Hepatocyte (in vitro differentiated cells): Measurements from ENCODE around the gene CASTOR1. TPM values are rescaled to one million over a fixed set of nuclear protein-coding genes. Genes with fewer than 3 reads are reported as not detected.

Source experiments
- DNase-seq: peaks from one replicate; pipeline ENCODE4 v3.0.0-alpha.2; 2016; ENCODE audit warnings: low spot score
- H2AFZ ChIP-seq: fragments of 200-600 bp; sonication (generic); 2 replicates; pipeline ENCODE4 v1.6.0; 2016; ENCODE audit warnings: antibody characterized with exemption, mild to moderate bottlenecking
- H3K27ac ChIP-seq: fragments of 200-600 bp; sonication (generic); 2 replicates; pipeline ENCODE4 v1.5.1; 2016; ENCODE audit warnings: mild to moderate bottlenecking
- H3K27me3 ChIP-seq: fragments of 200-600 bp; sonication (generic); 2 replicates; pipeline ENCODE4 v1.6.1; 2016
- H3K36me3 ChIP-seq: fragments of 200-600 bp; sonication (generic); replicated peaks from 2 replicates; pipeline ENCODE4 v1.5.1; 2016; ENCODE audit warnings: low read depth; ENCODE audit not compliant: insufficient read depth
- H3K4me1 ChIP-seq: fragments of 200-600 bp; sonication (generic); 2 replicates; pipeline ENCODE4 v1.5.1; 2016; ENCODE audit warnings: mild to moderate bottlenecking, moderate library complexity; ENCODE audit not compliant: insufficient read depth
- H3K4me2 ChIP-seq: fragments of 200-600 bp; sonication (generic); 2 replicates; pipeline ENCODE4 v1.6.0; 2016
- H3K4me3 ChIP-seq: fragments of 200-600 bp; sonication (generic); 2 replicates; pipeline ENCODE4 v1.5.1; 2016; ENCODE audit warnings: mild to moderate bottlenecking
- H3K79me2 ChIP-seq: fragments of 200-600 bp; sonication (generic); 2 replicates; pipeline ENCODE4 v1.6.0; 2017; ENCODE audit warnings: mild to moderate bottlenecking
- H3K9me2 ChIP-seq: fragments of 200-600 bp; sonication (generic); replicated peaks from 2 replicates; pipeline ENCODE4 v1.6.0; 2017; ENCODE audit warnings: mild to moderate bottlenecking; ENCODE audit not compliant: insufficient read depth
- H3K9me3 ChIP-seq: fragments of 200-600 bp; sonication (generic); 2 replicates; pipeline ENCODE4 v1.5.1; 2016; ENCODE audit warnings: low read depth, mild to moderate bottlenecking
- H4K20me1 ChIP-seq: fragments of 200-600 bp; sonication (generic); 2 replicates; pipeline ENCODE4 v1.6.0; 2016; ENCODE audit warnings: mild to moderate bottlenecking; ENCODE audit not compliant: insufficient read depth, poor library complexity, severe bottlenecking
- EZH2 ChIP-seq: fragments of 200-600 bp; sonication (generic); IDR thresholded peaks from 2 replicates; pipeline ENCODE4 v1.6.1; 2016; ENCODE audit warnings: antibody characterized with exemption, mild to moderate bottlenecking, borderline replicate concordance
- EZH2phosphoT487 ChIP-seq: fragments of 200-600 bp; sonication (generic); IDR thresholded peaks from one replicate; pipeline ENCODE4 v1.6.1; 2018; ENCODE audit warnings: antibody characterized with exemption, mild to moderate bottlenecking, low read depth, moderate library complexity; ENCODE audit not compliant: unreplicated experiment, severe bottlenecking
- WGBS: methylation state at CpG from one replicate; pipeline ENCODE4 v1.1.6; 2016; ENCODE audit warnings: low lambda C conversion rate; ENCODE audit errors: missing lambda C conversion rate; 5-methylcytosine and 5-hydroxymethylcytosine counted together
- polyA plus RNA-seq: library from polyadenylated mRNA; unstranded; fragments of >200 nt; fragmentation: Nextera tagmentation; extraction: Ambion mirVana; gene quantifications from 2 replicates; pipeline ENCODE4 v1.2.1, GENCODE V29; 2016
- total RNA-seq: library from RNA; depleted of rRNA; stranded (reverse); fragments of >200 nt; gene quantifications from 2 replicates; pipeline ENCODE4 v1.2.3, GENCODE V29; 2014
- TF ChIP-seq, protein P1 (sequence below): fragments of 200-600 bp; sonication (generic); IDR thresholded peaks from 2 replicates; pipeline ENCODE4 v1.5.1; 2016; ENCODE audit warnings: antibody characterized with exemption, mild to moderate bottlenecking; ENCODE audit not compliant: poor library complexity

CASTOR1 gene
- total and polyA plus RNA-seq, 2 experiments from 2014 or later, result 30.9 to 53.5 TPM

DNA sequence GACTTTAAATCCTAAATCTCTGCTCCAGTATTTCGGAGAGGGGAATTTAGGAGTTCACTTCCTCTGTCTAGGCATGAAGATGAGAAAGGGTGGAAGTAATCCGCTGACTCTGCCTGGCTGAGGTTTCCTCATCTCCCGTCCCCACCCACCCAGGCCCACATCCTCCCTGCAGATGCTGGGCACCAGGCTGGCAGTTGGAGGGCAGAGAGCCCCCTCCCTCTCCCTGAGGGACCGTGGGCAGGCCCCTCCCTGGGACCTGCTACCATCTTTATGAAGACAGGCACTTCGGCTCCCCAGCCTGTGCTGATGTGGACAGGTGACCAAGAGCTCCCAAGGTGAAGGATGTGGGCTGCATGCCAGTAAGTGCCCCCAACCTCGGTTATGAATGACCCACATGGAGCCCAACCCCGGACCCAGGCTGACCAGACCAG, 6.7 kb downstream of the CASTOR1 start:
- no peak for DNase-seq

DNA sequence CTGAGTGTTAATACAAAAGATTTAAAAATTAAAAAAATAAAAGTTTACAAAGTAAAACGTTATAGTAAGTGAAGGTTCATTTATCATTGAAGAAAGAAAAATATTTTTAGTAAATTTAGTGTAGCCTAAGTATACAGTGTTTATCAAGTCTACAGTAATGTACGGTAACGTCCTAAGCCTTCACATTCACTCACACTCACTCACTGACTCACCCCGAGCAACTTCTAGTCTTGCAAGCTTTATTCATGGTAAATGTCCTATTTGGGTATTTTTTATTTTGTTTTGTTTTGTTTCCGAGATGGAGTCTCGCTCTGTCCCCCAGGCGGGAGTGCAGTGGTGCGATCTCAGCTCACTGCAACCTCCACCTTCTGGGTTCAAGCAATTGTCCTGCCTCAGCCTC, 8.8 kb downstream of the CASTOR1 start:
- no peak overlapping the region for H3K27ac ChIP-seq
- H3K4me1 ChIP-seq, result peaks cover 7% of the 10 kb centered on the region
- no peak overlapping the region for H2AFZ ChIP-seq
- H3K9me2 ChIP-seq, result no peaks in the 10 kb centered on the region
- no peaks in the 10 kb centered on the region for H3K27me3 ChIP-seq
- no peaks in the 10 kb centered on the region for H3K9me3 ChIP-seq
- H3K36me3 ChIP-seq, result no peaks in the 10 kb centered on the region
- WGBS, result 82% methylated on average over 8 of the region's 8 CpGs
- no peaks in the 10 kb centered on the region for H3K79me2 ChIP-seq
- H3K4me3 ChIP-seq, result no peak overlapping the region
- DNase-seq, result no peak
- H4K20me1 ChIP-seq, result no peaks in the 10 kb centered on the region
- TF ChIP-seq EZH2phosphoT487, result no peak
- no peak for TF ChIP-seq EZH2
- TF ChIP-seq, protein P1, sequence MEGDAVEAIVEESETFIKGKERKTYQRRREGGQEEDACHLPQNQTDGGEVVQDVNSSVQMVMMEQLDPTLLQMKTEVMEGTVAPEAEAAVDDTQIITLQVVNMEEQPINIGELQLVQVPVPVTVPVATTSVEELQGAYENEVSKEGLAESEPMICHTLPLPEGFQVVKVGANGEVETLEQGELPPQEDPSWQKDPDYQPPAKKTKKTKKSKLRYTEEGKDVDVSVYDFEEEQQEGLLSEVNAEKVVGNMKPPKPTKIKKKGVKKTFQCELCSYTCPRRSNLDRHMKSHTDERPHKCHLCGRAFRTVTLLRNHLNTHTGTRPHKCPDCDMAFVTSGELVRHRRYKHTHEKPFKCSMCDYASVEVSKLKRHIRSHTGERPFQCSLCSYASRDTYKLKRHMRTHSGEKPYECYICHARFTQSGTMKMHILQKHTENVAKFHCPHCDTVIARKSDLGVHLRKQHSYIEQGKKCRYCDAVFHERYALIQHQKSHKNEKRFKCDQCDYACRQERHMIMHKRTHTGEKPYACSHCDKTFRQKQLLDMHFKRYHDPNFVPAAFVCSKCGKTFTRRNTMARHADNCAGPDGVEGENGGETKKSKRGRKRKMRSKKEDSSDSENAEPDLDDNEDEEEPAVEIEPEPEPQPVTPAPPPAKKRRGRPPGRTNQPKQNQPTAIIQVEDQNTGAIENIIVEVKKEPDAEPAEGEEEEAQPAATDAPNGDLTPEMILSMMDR, result no peak
- H3K4me2 ChIP-seq, result no peak overlapping the region

More for the DNA sequence above, 6.7 kb downstream of the CASTOR1 start:
- Histone ChIP-seq H3K79me2 (no peaks in the 10 kb centered on the region), H3K4me1 (peaks cover 7% of the 10 kb centered on the region), H4K20me1 (no peaks in the 10 kb centered on the region), H3K9me3 (no peaks in the 10 kb centered on the region), H3K36me3 (no peaks in the 10 kb centered on the region), H2AFZ (no peak overlapping the region), H3K27ac (no peak overlapping the region), H3K4me3 (no peak overlapping the region), H3K27me3 (no peaks in the 10 kb centered on the region), H3K4me2 (no peak overlapping the region), H3K9me2 (no peaks in the 10 kb centered on the region)
- TF ChIP-seq EZH2phosphoT487, result no peak
- TF ChIP-seq, protein P1, result no peak
- no peak for TF ChIP-seq EZH2
- WGBS, result 99% methylated on average over 4 of the region's 7 CpGs

DNA sequence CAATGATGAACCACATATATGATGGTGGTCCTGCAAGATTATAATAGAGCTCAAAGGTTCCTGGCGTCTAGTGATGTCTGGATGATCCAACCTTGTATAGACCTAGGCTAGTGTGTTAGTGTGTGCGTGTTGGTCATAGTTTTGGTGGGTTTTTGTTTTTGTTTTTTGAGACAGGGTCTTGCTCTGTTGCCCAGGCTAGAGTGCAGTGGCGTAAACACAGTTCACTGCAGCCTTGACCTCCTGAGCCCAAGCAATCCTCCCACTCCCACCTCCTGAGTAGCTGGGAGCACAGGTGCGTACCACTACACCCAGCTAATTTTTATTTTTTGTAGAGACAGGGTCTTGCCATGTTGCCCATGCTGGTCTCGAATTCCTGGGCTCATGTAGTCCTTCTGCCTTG, 9.4 kb downstream of the CASTOR1 start:
- Histone ChIP-seq H3K27me3 (no peaks in the 10 kb centered on the region), H3K4me2 (no peak overlapping the region)
- 93% methylated on average over 5 of the region's 5 CpGs for WGBS

More for the DNA sequence above, 9.4 kb downstream of the CASTOR1 start:
- Histone ChIP-seq H3K9me3 (no peaks in the 10 kb centered on the region), H3K4me1 (peaks cover 7% of the 10 kb centered on the region), H3K79me2 (no peaks in the 10 kb centered on the region), H3K4me3 (no peak overlapping the region), H3K27ac (no peak overlapping the region), H3K36me3 (no peaks in the 10 kb centered on the region), H3K9me2 (no peaks in the 10 kb centered on the region), H4K20me1 (no peaks in the 10 kb centered on the region), H2AFZ (no peak overlapping the region)
- TF ChIP-seq EZH2phosphoT487, result no peak
- TF ChIP-seq, protein P1, result no peak
- no peak for TF ChIP-seq EZH2
- no peak for DNase-seq
